Measurements from ENCODE around the gene BPIFB3. TPM values are rescaled to one million over a fixed set of nuclear protein-coding genes. Genes with fewer than 3 reads are reported as not detected.

The BPIFB3 gene
- total and polyA plus RNA-seq, 9 donors, result 0.15 TPM; not detected in 8

GRCh38 chr20:33009214-33010132, 44.2 kb upstream of the BPIFB3 start:
- H3K4me1 ChIP-seq (ENCODE audit: insufficient read depth), result no peaks in the 10 kb centered on the region
- no peak overlapping the region for H3K27ac ChIP-seq
- H3K9me3 ChIP-seq, result no peaks in the 10 kb centered on the region
- 51 to 58% (median 54%) methylated on average over 18 to 19 of the region's 19 CpGs for WGBS, 3 donors
- H3K36me3 ChIP-seq, result no peaks in the 10 kb centered on the region
- DNase-seq, result no peak
- no peaks in the 10 kb centered on the region for H3K27me3 ChIP-seq
- TF ChIP-seq POLR2A (IDR thresholded peaks at IDR 0.05), result no peak
- no peak for TF ChIP-seq EP300 (IDR thresholded peaks at IDR 0.05)
- TF ChIP-seq CTCF (IDR thresholded peaks at IDR 0.05), result no peak
- H3K4me3 ChIP-seq, result no peak overlapping the region
- intact Hi-C loops (cut with DNase I), result loop anchor here in 1 of 4 donors (10.0 kb wide), 1 partner anchor 55 kb away; no protein-coding TSS in a partner anchor

DNA sequence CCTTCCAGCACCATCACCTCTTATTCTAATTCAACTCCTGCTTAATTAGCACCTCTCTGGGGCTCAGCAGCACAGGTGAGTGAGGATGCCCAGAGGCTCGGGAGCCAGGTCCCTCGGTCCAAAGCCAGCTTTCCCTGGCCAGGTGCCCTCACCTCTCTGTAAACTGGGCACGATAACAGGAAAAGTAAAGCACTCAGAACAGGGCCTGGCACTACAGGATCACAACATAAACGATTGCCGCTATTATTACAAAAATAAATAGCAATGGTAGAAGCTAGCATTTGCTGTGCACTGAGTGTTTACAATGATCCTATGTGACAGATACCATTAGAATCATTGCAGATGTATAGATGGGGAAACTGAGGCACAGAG, 43.6 kb upstream of the BPIFB3 start:
- no peaks in the 10 kb centered on the region for H3K36me3 ChIP-seq
- H3K9me3 ChIP-seq, result no peaks in the 10 kb centered on the region
- 69 to 78% (median 76%) methylated on average over 5 of the region's 5 CpGs for WGBS, 3 donors
- H3K27me3 ChIP-seq, result no peaks in the 10 kb centered on the region
- no peak overlapping the region for H3K27ac ChIP-seq
- H3K4me3 ChIP-seq, result no peak overlapping the region
- TF ChIP-seq CTCF (IDR thresholded peaks at IDR 0.05) (no peak), EP300 (IDR thresholded peaks at IDR 0.05) (no peak), POLR2A (IDR thresholded peaks at IDR 0.05) (no peak)
- DNase-seq, result no peak
- intact Hi-C loops (cut with DNase I), result no loop called here
- H3K4me1 ChIP-seq (ENCODE audit: insufficient read depth), result no peaks in the 10 kb centered on the region

DNA sequence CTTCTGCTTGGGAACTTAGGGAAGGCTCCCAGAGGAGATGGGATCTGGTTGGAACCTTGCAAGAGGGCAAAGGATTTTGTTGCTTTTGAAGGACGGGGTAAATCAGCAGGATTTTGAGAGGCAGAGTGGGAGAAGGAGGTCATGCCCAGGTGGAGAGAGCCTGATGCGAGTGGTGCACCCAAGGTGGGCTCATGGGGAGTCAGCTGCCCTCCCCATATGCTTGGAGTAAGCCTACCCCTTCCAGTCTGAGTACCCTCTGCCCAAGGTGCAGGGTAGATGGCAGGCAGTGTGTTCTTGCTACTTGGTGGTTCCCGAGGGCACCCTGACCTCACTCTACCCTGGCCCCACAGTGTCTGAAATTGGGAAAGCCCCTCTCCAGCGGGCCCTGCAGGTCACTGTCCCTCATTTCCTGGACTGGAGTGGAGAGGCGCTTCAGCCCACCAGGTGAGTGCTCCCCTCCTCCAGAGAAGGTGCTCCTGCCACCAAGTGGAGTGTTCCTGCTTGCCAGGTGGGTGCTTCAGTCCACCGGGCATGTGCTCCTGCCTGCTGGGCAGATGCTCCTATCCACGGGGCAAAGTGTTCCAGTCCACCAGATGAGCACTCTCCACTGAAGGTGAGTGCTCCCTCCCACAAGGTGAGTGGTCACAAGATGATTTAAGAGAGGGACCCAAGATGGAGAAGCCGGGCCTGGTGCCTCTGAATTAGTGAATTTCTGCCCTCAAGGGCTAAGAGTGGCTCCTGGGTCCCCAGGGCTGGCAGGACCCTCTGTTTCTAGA, 42.8 kb upstream of the BPIFB3 start:
- no peak overlapping the region for H3K27ac ChIP-seq
- no peaks in the 10 kb centered on the region for H3K9me3 ChIP-seq
- no peaks in the 10 kb centered on the region for H3K27me3 ChIP-seq
- intact Hi-C loops (cut with DNase I), result no loop called here
- H3K4me3 ChIP-seq, result no peak overlapping the region
- 76 to 84% (median 79%) methylated on average over 8 of the region's 8 CpGs for WGBS, 3 donors
- no peaks in the 10 kb centered on the region for H3K36me3 ChIP-seq
- H3K4me1 ChIP-seq (ENCODE audit: insufficient read depth), result no peaks in the 10 kb centered on the region
- DNase-seq, result no peak
- TF ChIP-seq POLR2A (IDR thresholded peaks at IDR 0.05) (no peak), EP300 (IDR thresholded peaks at IDR 0.05) (no peak), CTCF (IDR thresholded peaks at IDR 0.05) (no peak)

DNA sequence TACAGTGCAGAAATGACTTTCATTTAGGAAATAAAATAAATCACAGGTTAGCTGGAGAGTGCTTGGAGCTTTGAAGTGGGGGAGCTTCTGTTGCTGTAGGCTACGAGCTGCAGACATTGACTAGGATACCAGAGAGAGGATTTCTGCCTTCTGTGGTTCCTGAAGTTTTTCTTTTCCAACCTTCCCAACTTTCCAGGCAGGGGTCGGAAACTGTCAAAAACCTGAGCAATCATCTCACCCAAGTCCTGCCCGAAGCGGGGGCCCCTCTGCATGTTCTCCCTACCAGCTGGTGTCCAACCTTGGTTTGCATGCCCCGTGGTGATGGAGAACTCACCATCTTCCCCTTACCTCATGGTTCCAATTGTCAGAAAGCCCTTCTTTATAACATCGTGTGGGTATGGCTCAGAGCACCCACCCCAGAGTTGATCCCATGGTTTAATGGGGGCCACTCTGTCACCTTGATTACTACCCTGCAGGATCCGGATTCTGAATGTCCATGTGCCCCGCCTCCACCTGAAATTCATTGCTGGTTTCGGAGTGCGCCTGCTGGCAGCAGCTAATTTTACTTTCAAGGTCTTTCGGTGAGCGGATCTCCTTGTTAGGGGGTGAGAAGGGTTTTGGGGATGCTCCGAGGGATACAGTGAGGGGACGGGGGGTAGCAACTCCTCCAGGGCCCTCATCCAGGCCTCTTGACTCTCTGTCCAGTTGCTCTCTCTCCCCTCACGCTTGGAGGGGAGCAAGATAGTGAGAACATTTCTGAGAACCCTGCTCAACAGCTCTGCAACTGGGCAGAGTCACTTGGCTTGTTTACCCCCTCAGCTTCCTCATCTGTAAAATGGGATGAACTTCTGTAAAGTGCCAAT, 41.1 kb upstream of the BPIFB3 start:
- H3K4me3 ChIP-seq, result no peak overlapping the region
- no peaks in the 10 kb centered on the region for H3K27me3 ChIP-seq
- intact Hi-C loops (cut with DNase I), result no loop called here
- H3K36me3 ChIP-seq, result no peaks in the 10 kb centered on the region
- DNase-seq, result no peak
- no peak overlapping the region for H3K27ac ChIP-seq
- 55 to 64% (median 60%) methylated on average over 15 of the region's 15 CpGs for WGBS, 3 donors
- H3K4me1 ChIP-seq (ENCODE audit: insufficient read depth), result no peaks in the 10 kb centered on the region
- H3K9me3 ChIP-seq, result no peaks in the 10 kb centered on the region
- TF ChIP-seq CTCF (IDR thresholded peaks at IDR 0.05) (no peak), EP300 (IDR thresholded peaks at IDR 0.05) (no peak), POLR2A (IDR thresholded peaks at IDR 0.05) (no peak)
